ENCODE measurements around the gene PRELP.
"Not testable (repeated sequence)": the region's sequence is repeated elsewhere in the genome, so short reads cannot be mapped to it uniquely, and the experiment has no call there.

PRELP gene

DNA sequence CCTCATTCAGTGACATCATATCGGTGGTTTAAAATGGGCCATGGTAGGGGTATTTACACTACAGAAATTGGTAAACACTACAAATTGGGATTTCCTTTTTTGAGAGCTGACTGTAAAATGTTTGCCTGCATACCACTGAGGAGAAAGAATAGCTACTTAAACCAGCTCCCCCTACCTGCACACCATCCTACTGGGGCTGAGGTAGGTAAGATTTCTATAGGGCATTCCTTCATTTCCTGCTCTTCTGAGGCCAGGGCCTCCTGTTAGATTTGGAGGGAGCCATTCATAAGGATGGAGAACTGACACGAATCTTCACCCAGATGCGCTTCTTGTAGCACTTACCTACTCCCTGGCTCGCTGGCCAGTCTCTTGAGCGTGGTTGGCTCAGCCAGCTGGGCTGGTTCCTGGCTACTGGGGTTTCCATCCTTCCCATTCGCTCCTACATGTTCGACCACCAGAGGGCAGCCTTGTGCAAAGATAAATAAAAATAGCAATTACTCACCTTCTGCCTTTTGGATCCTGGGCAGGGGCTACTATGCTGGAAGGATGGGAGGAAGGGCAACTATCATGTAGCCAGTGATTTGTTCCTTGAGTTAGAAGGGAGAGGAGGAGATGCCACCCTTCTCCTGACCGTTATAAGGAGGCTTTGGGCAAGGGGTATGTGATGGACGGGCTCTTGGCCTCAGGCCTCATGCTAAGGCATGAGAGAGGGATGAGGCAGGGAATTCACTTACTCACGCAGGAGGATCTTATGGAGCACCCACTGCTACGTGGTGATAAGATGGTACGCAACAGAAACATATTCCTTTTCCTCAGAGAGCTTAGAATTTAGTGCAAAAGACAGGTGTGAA lies 29.0 kb downstream of the PRELP start:
- DNase-seq (ENCODE audit: low read depth in 4 of 4, low spot score in 1 of 4): peak; percentile 52 to 74 (median 62)

DNA sequence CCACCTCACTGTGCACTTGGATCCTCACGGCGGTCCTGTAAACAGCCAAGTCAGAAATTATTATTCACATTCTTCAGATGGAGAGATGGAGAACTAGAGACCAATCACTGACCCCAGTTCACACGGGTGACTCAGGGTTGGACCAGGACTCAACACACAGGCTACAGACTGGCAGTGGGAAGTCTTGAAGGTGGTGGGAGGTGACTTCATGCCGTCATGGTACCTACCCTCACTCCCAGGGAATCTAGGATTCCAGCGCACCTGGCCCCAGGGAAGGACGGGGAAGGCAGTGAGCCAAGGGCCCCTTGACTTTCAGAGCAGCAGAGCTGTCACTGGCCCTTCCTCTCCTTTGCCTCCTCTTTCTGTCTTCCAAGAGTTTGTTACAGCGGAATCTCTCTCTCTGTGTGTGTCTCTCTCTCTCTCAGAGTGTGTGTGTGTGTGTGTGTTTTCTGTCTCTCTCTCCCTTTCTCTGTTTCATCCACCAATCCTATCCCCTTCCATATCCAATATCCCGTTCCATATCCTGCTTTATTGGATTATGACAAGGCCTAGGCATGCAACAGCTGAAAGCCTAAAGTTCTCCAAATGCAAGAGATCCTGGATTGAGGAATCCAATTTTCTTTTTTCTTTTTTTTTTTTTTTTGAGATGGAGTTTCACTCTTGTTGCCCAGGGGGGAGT lies 30.1 kb downstream of the PRELP start:
- no peak for DNase-seq (ENCODE audit: low read depth in 4 of 4, low spot score in 1 of 4)

DNA sequence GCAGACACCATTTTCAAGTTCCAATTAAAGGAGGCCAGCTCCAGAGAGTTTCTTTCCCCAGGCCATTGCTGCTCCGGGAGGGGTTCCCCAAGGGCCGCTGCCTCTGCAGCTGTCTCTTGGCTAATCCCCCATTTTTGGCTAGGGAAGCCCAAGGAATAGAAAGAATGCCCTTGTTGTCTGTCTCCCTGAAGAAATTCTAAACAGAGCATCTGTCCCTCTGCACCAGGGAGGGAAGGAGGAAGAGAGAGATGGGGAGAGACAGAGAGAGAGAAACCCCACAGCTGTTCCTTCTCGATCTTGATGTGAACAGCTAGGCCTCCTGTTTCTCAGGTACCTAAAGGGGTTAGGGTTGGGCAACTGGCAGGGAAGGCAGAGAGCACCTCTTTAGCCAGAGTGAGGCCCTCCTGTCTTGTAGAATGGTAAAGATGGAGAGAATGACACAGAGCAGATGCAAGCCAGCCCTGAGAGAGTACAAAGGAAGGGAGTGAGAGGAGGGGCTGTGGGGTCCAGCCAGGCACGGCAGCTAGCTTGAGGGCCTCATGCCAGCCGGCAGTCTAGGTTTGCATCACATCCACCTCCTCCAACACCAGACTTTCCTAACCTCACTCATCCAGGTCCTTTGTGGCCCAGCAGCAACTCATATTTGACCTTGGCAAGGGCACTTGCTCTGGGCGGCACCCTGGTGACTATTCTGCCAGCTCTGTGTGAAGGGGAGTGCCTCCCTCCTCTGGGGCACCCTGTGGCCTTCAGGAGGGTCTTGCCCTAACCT lies 31.4 kb downstream of the PRELP start:
- no peak for DNase-seq (ENCODE audit: low read depth in 4 of 4, low spot score in 1 of 4)

DNA sequence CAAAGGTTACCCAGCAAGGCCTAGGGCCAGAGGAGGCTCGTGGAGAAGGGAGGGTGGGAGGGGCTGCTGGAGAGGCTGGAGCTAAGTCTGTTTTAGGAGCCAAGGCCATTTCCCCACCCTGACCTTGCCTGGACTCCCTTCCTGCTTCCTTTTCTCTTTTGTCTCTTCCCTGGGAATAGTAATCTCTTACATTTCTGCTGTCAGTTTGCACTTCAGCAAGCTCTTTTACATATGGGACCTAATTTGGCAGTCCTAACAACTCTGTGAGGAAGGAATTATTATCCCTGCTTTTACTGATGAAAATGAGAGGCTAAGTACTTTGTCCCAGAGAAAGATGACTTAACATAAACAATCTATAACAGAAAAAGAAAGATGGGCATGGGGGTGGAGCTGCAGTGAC lies 32.2 kb downstream of the PRELP start:
- DNase-seq (ENCODE audit: low read depth in 4 of 4, low spot score in 1 of 4): no peak

DNA sequence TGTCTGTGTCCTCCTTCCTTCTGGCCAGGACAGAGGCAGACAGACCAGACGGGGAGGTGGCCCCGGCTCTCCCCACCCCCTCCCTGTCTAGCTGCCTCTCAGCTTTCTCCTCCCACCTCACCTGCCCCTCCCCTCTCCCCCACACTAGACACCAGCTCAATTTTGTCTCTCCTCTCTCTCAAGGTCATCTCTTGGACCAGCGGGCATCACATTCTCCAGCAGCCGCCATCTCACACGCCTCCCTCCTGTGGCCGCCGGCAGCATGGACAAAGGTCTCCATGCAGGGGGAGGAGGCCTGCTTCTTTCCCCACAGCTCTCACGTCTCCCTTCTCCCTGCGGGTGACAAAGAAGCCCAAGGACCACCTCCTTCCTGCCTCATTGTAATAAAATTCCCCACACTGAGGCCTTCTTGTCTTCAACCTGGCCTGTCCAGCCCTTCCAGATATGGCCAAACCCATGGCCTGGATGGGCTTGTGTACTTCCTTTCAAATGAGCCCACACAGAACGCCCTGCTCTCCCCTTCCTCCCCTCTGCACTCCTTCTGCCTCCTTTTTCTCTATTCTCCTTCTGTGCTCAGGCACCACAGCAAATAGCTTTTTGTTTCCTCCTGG lies 33.0 kb downstream of the PRELP start:
- no peak for DNase-seq (ENCODE audit: low read depth in 4 of 4, low spot score in 1 of 4)

DNA sequence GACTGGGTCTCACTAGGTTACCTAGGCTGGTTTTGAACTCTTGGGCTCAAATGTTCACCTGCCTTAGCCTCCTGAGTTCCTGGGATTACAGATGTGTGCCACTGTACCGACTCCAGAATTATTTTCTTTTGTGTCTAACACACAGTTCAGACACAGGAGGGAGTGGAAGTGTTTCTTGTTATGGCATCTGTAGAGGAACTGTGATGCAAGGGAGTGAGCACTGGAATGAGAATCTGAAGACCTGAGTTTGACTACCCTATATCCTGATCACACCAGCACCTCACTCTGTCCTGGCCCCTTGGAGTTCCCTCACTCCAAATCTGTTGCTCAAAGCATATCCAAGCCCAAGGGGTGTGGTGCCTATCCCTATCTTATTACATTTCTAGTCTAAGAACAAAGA lies 33.5 kb downstream of the PRELP start:
- no peak for DNase-seq (ENCODE audit: low read depth in 4 of 4, low spot score in 1 of 4)

DNA sequence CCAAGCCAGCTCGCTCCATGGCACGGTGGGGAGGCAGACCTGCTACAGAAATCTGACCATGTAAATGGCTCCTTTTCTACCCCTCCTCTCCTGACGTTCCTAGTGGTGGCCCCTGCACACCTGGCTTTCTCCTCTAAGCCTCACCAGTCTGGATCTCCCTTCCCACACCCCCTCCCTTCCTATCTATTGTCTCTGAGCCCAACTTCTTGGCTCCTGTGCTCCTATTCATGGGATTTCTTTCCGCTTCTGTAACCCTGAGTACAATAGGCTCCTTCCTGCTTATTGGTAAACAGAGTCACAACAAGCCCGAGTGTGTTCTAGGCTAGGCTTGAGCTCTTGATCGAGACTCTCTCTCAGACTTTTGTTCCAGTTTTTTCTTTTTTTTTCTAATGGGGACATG lies 35.9 kb downstream of the PRELP start:
- no peak for DNase-seq (ENCODE audit: low read depth in 4 of 4, low spot score in 1 of 4)

DNA sequence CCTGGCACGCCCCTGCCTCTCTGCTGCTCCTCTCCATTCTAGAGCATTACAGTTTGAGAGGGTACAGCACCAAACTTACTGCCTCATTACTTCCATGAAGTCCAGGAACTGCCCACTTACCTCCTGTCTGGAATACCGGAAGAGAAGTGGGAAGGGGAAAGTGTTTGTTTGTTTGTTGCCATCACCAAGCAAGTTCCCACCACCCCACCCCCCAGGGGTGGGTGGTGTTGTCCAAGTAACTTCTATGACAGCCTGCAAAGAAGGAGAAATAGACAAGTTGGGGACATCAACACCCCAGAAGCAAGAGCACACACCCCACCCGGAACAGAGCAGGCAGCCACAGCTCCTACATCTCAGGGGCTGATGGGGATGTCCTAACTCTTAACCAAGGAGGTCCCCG lies 36.3 kb downstream of the PRELP start:
- no peak for DNase-seq (ENCODE audit: low read depth in 4 of 4, low spot score in 1 of 4)

DNA sequence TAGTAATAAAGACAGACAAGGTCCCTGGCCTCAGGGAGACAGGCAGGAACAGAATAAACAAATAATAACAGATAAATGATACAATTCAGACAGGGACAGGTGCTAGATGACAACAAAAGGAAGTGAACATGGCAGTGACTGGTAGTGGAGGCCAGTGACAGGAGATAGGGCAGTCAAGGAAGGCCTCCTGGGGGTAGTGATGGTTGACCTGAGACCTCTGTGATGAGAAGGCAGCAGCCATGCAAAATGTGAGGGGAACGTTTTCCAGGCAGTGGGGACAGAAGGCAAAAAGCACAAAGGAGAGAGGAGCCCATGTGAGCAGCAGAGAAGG lies 36.9 kb downstream of the PRELP start:
- no peak for DNase-seq (ENCODE audit: low read depth in 4 of 4, low spot score in 1 of 4)

DNA sequence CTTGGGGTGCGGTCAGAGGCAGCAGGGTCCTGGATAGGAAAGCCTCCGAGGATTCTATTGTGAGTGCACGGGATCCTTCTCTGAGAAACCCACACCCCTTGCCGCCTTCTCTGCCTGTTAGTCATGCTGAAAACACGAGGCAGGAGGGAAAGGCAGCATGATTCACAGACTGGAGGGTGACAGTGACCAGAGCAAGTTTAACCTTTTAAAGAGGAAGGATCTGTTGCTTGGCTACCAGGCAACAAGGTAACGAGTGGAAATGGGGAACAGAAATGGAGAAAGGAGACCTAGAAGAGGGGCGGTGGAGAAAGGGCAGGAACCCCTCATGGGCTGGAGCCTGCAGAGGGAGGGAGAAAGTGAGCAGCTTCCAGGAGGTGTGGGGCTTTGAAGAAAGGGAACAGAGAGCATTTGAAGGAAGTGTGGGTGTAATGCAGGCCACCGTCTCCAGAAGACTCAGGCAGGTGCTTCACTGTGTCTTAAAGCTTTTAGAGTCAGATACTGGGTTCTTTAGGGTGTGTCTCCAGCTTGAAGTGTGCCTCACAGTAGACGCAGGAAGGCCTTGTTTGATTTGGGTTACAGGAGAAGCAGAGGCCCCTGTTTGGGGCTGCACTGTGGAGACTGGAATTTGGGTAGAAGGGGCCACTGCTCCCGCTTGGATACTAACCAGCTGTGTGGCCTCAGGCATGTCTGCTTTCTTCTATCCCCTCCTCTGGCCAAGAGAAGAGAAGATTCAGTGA lies 37.4 kb downstream of the PRELP start:
- peak in 2 of 4 experiments; percentile 36 to 38 for DNase-seq (ENCODE audit: low read depth in 4 of 4, low spot score in 1 of 4)

DNA sequence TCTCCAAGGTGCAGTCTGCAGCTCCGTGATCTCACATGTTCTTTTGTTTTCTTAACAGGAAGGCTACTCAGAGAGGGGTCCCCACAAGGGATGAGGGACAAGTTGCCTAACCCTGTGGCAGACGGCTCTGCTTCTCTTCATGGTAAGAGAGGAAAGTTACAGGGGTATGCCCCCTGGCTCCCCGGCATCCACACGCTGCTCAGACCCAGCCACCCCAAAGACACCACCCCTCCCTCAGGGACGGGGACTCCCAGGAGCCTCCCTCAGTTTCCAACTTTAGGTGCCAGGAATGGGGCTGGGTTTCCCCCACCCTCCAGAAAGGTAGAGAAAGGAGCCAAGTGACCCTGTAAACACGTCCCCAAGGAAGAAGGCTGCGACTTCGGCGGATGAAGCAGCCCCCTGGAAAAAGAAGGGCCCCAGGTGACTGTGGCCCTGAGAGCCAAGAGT lies 38.0 kb downstream of the PRELP start:
- no peak for DNase-seq (ENCODE audit: low read depth in 4 of 4, low spot score in 1 of 4)

DNA sequence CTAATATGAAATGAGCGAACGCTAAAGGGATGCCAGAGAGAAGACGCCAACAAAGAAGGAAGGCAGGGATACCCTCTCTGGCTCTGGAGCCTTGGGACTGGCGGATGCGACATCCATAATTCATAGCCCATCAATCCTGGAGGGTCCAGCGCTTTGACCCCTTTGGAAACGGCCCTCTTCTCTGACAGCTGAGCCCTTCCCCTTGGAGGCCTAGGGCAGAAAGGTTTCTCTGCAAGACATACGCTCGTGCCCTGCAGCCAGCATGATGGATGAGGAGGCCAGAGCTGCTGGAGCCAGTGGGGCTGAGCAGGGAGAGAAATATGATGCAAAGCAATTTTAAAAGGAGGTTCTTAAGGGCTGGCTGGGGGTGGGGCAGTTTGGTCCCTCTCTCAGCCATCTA lies 40.6 kb downstream of the PRELP start:
- no peak for DNase-seq (ENCODE audit: low read depth in 4 of 4, low spot score in 1 of 4)

DNA sequence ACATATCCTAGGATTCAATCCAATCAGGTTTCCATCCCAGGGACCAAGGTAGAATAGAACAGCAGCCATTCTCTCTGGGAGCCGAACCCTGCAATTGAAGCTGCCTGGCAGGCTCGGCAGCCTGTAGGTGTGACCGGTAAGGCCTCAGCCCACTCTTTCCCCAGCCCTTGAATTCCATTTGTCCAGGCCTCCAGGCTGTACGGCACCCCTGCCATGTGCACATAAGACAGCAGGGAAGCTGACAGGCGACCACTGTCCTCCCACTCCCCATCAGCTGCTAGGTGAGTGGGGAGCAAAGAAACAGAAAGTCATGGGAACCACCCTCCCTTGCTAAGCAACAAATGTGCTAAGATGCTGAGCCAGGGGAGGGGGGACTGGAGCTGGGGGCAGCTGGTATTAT lies 41.3 kb downstream of the PRELP start:
- no peak for DNase-seq (ENCODE audit: low read depth in 4 of 4, low spot score in 1 of 4)

DNA sequence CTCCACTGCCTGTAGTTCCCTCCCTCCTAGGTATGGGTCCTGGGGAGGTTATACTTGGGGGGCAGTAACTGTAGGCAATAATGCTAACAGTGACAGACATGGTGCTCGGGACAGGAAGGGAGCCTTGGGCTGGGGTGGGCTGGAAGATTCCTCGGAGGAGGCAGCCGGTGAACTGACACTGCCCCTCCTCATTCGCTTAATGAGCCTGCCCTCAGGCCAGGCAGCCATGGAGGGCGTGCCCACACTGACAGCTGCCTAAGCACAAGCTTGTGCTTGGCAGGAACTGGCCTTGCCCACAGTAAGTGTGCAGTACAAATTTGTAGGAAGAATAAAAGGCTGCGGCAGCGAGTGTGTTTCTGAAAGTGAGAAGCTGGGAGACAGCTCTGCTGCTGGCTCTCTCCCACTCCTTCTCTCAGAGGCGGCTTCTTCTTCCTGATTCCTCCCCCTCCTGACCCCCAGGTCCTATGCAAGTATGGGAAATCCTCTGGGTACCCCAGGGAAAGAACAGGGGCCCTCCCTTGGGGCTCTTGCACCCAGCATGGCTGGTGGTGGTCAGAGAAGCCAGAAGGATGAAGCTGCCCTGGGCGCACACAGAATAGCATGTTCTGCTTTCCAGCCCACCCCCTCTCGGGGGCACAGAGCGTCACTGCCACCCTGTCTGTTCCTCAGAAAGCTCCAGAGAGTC lies 42.0 kb downstream of the PRELP start:
- DNase-seq (ENCODE audit: low read depth in 4 of 4, low spot score in 1 of 4): no peak

DNA sequence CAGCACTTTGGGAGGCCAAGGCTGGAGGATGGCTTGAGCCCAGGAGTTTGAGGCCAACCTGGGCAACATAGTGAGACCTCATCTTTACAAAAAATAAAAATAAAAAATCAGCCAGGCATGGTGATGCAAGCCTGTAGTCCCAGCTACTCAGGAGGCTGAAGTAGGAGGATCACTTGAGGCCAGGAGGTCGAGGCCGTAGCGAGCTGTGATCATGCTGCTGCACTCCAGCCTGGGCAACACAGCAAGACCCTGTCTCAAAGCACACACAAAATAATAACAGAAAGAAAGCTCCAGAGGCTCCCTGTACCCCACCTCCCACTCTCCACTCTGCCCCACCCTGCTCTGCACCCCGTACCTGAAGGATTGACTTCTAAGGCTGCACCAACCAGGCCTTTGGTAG lies 42.5 kb downstream of the PRELP start:
- DNase-seq (ENCODE audit: low read depth in 4 of 4, low spot score in 1 of 4): not testable (repeated sequence)

DNA sequence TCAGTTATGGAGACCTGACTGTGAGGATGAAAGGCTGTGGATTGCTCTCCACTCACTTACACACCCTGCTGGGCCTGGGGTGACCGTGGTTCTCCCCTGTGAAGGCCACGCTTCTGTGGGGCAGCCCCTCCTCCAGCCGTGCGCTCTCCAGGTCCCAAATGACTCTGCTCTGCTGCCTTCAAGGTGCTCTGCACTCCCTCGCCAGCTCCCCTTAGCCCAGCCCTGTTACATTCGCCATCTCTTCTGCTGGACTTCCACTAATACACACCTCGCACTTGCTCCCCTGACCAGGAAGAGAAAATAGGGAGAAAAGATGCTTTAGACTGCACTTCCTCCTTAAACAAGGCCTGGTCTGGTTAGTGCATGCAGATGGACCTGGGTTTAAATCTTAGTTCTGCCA lies 42.9 kb downstream of the PRELP start:
- DNase-seq (ENCODE audit: low read depth in 4 of 4, low spot score in 1 of 4): no peak

DNA sequence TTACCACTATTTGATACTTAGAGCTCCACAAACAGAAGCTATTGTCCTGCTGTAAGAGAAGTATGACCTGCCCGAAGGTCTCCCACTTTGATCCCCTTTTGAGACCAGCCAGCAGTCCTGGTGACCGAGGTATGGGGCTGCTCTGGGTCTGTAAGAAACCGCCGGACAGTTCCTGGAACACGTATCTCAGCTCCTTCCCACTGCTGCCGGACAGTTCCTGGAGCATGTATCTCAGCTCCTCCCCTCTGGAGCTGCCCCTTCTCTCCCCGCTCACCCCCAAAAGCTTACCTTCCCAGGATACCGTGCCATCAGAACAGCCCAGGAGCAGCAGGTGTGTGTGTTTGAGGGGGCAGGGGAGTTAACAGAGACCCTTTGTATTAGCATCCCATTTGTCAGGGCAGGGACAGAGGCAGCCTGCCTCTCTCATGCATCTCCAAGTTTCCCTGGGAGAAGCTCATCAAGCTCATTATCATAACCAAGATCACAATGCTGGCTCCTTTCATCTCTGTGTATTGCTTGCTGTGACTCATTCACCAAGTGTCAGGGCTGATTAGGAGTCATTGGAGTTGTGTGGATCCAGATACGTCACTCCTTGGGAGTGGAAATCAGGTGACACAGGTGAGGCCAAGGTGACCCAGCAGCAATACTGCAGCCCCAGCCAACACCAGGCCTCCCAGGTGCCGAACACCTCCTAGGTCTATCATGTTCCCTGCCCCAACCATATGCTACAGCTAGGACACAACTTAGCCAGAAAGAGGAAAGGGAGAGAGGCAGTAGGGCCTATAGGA lies 43.6 kb downstream of the PRELP start:
- DNase-seq (ENCODE audit: low read depth in 4 of 4, low spot score in 1 of 4): no peak

DNA sequence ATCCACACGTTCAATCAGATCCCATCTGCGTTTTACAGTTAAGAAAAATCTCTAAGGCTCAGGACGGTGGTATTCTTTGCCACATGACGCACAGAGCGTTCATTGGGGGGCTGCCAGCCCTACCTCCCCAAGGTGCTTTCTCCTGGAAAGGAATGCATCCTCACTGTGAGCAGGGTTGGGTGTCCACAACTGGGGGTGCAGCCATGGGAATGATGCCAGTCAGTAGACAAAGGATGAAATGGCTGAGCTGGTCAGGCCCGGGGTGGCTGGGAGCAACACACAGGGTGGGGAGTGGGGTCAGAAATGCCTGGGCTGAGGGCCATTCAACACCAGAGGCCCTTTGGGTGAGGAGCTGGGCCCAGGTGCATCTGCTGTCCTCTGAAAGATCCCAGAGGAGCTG lies 44.3 kb downstream of the PRELP start:
- DNase-seq (ENCODE audit: low read depth in 4 of 4, low spot score in 1 of 4): no peak

DNA sequence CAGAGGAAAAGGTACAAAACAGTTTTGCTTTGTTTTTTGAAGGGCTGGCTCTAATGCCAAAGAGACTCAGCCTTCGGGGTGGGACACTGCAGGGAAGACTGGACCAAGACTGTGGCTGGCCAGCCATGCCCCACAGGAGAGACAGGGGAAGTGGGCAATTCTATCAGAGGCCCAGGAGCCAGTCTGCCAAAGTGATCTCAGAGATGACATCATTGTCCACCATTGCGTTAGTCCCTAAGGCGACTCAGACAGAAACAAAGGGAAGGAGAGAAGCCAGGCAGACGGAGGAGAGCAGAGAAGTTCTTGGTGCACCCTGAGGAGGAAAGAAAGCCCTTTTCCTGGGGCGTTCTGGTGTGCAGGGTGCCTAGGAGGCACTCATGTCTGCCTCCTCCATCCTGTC lies 44.7 kb downstream of the PRELP start:
- no peak for DNase-seq (ENCODE audit: low read depth in 4 of 4, low spot score in 1 of 4)
